ENCODE measurements around the gene SIGLEC5. TPM values are rescaled to one million over a fixed set of nuclear protein-coding genes. Genes with fewer than 3 reads are reported as not detected.
"Not testable (repeated sequence)": the region's sequence is repeated elsewhere in the genome, so short reads cannot be mapped to it uniquely, and the experiment has no call there.

SIGLEC5 gene, protein sequence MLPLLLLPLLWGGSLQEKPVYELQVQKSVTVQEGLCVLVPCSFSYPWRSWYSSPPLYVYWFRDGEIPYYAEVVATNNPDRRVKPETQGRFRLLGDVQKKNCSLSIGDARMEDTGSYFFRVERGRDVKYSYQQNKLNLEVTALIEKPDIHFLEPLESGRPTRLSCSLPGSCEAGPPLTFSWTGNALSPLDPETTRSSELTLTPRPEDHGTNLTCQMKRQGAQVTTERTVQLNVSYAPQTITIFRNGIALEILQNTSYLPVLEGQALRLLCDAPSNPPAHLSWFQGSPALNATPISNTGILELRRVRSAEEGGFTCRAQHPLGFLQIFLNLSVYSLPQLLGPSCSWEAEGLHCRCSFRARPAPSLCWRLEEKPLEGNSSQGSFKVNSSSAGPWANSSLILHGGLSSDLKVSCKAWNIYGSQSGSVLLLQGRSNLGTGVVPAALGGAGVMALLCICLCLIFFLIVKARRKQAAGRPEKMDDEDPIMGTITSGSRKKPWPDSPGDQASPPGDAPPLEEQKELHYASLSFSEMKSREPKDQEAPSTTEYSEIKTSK
- polyA plus RNA-seq (2013, experiment 1 of 2), result not detected
- not detected for polyA plus RNA-seq (2013, experiment 2 of 2)

GRCh38 chr19:51630315-51630714 is at the start of gene SIGLEC5:
Gene SIGLEC5 (minus strand): TSS chr19:51630401. CDS start chr19:51630335, 66 bp downstream.
- H2BK120ac ChIP-seq (ENCODE audit: low read depth, low read length); H3K4me2 ChIP-seq (ENCODE audit: insufficient read depth, low read length, poor library complexity, severe bottlenecking); H3K36me3 ChIP-seq (replicated peaks in 1 of 2; ENCODE audit: control insufficient read depth in 2 of 2, insufficient read depth in 2 of 2, low read length in 2 of 2); H3K27ac ChIP-seq (replicated peaks; ENCODE audit: low read length); H3K23ac ChIP-seq (ENCODE audit: low read depth, low read length, poor library complexity); H2BK15ac ChIP-seq (ENCODE audit: low read length); H3K9ac ChIP-seq (ENCODE audit: low read depth, low read length, poor library complexity); H3K4ac ChIP-seq (ENCODE audit: low read length); H2BK12ac ChIP-seq (ENCODE audit: low read length); DNase-seq (ENCODE audit: low spot score); H3K4me3 ChIP-seq (ENCODE audit: low read length in 2 of 2); H3K79me1 ChIP-seq (ENCODE audit: low read depth, low read length); H3K18ac ChIP-seq (ENCODE audit: low read length); H2AK5ac ChIP-seq (ENCODE audit: low read depth, low read length); H2AFZ ChIP-seq (ENCODE audit: low read length); H4K91ac ChIP-seq (ENCODE audit: low read depth, low read length, poor library complexity); H4K8ac ChIP-seq (ENCODE audit: low read depth, low read length); H3K14ac ChIP-seq (ENCODE audit: low read length); H2BK5ac ChIP-seq (ENCODE audit: low read length); H3K4me1 ChIP-seq (ENCODE audit: control insufficient read depth in 2 of 2, insufficient read depth in 1 of 2, low read depth in 1 of 2, low read length in 2 of 2): not testable (repeated sequence)
- peaks cover 0 to 25% of the 10 kb centered on the region in 2 donors for H3K9me3 ChIP-seq (replicated peaks in 1 of 2; ENCODE audit: control insufficient read depth in 2 of 2, insufficient read depth in 1 of 2, low read depth in 1 of 2, low read length in 2 of 2)
- WGBS, 2 donors (ENCODE audit: extremely low coverage in 2 of 2, insufficient read length in 2 of 2, insufficient replicate concordance in 1 of 2), result no CpG with 5 or more reads among the region's 13 CpGs
- peaks cover 0 to 34% (median 2%) of the 10 kb centered on the region in 3 experiments for H3K27me3 ChIP-seq (ENCODE audit: control insufficient read depth in 3 of 3, insufficient read depth in 3 of 3, low read depth in 1 of 3, low read length in 3 of 3)

- H3K14ac ChIP-seq (ENCODE audit: low read length), result no peak overlapping the region
- H3K4ac ChIP-seq (ENCODE audit: low read length), result no peak overlapping the region
- H3K4me1 ChIP-seq (ENCODE audit: control insufficient read depth in 2 of 2, insufficient read depth in 1 of 2, low read depth in 1 of 2, low read length in 2 of 2), result no peaks in the 10 kb centered on the region
- H3K4me2 ChIP-seq (ENCODE audit: insufficient read depth, low read length, poor library complexity, severe bottlenecking), result no peak overlapping the region
- no peak overlapping the region for H2BK12ac ChIP-seq (ENCODE audit: low read length)
- peaks cover 0 to 5% (median 0%) of the 10 kb centered on the region in 3 experiments for H3K27me3 ChIP-seq (ENCODE audit: control insufficient read depth in 3 of 3, insufficient read depth in 3 of 3, low read depth in 1 of 3, low read length in 3 of 3)
- WGBS, 2 donors (ENCODE audit: extremely low coverage in 2 of 2, insufficient read length in 2 of 2, insufficient replicate concordance in 1 of 2), result no CpG with 5 or more reads among the region's 11 CpGs
- H3K4me3 ChIP-seq (ENCODE audit: low read length in 2 of 2), result no peak overlapping the region
- H2BK5ac ChIP-seq (ENCODE audit: low read length), result no peak overlapping the region
- H4K91ac ChIP-seq (ENCODE audit: low read depth, low read length, poor library complexity), result no peak overlapping the region
- H3K9ac ChIP-seq (ENCODE audit: low read depth, low read length, poor library complexity), result no peak overlapping the region
- no peak for DNase-seq (ENCODE audit: low spot score)
- H4K8ac ChIP-seq (ENCODE audit: low read depth, low read length), result no peak overlapping the region
- no peak overlapping the region for H2AFZ ChIP-seq (ENCODE audit: low read length)
- H3K79me1 ChIP-seq (ENCODE audit: low read depth, low read length), result no peaks in the 10 kb centered on the region
- no peak overlapping the region for H3K23ac ChIP-seq (ENCODE audit: low read depth, low read length, poor library complexity)
- H3K18ac ChIP-seq (ENCODE audit: low read length), result no peak overlapping the region
- no peak overlapping the region for H3K27ac ChIP-seq (replicated peaks; ENCODE audit: low read length)
- no peak overlapping the region for H2BK120ac ChIP-seq (ENCODE audit: low read depth, low read length)
- no peaks in the 10 kb centered on the region for H3K36me3 ChIP-seq (replicated peaks in 1 of 2; ENCODE audit: control insufficient read depth in 2 of 2, insufficient read depth in 2 of 2, low read length in 2 of 2)
- no peaks in the 10 kb centered on the region for H3K9me3 ChIP-seq (replicated peaks in 1 of 2; ENCODE audit: control insufficient read depth in 2 of 2, insufficient read depth in 1 of 2, low read depth in 1 of 2, low read length in 2 of 2)
- H2BK15ac ChIP-seq (ENCODE audit: low read length), result no peak overlapping the region
- no peak overlapping the region for H2AK5ac ChIP-seq (ENCODE audit: low read depth, low read length)
Measured at GRCh38 chr19:51676566-51677083, 46.4 kb upstream of the SIGLEC5 start.

DNA sequence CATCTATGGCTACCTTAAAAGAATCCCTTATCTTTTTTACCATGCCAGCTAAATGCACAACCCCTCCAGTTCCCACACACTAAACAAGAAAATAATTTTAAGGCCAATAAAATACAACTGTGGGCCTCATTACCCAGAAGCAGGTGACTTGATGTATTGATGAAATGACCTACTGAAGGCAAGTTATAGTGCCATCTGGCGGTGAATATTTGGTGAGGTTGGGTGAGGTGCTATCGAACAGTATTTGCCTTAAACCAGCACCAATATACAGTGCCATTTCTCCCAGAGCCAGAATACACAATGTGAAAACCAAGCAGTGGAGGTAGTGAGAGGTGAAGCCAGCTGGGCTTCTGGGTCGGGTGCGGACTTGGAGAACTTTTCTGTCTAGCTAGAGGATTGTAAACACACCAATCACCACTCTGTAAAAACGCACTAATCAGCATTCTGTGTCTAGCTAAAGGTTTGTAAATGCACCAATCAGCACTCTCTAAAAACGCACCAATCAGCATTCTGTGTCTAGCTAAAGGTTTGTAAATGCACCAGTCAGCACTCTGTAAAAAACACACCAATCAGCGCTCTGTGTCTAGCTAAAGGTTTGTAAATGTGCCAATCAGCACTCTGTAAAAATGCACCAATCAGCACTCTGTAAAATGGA is 45.8 kb upstream of the SIGLEC5 start:
- H3K23ac ChIP-seq (ENCODE audit: low read depth, low read length, poor library complexity); H4K91ac ChIP-seq (ENCODE audit: low read depth, low read length, poor library complexity); H3K18ac ChIP-seq (ENCODE audit: low read length); H3K27ac ChIP-seq (replicated peaks; ENCODE audit: low read length); H2BK15ac ChIP-seq (ENCODE audit: low read length); H2BK12ac ChIP-seq (ENCODE audit: low read length); H2BK120ac ChIP-seq (ENCODE audit: low read depth, low read length); H3K27me3 ChIP-seq (ENCODE audit: control insufficient read depth in 3 of 3, insufficient read depth in 3 of 3, low read depth in 1 of 3, low read length in 3 of 3); H2AFZ ChIP-seq (ENCODE audit: low read length); H3K79me1 ChIP-seq (ENCODE audit: low read depth, low read length); H3K9me3 ChIP-seq (replicated peaks in 1 of 2; ENCODE audit: control insufficient read depth in 2 of 2, insufficient read depth in 1 of 2, low read depth in 1 of 2, low read length in 2 of 2); H3K4ac ChIP-seq (ENCODE audit: low read length); H4K8ac ChIP-seq (ENCODE audit: low read depth, low read length); H3K9ac ChIP-seq (ENCODE audit: low read depth, low read length, poor library complexity); H3K14ac ChIP-seq (ENCODE audit: low read length); H3K36me3 ChIP-seq (replicated peaks in 1 of 2; ENCODE audit: control insufficient read depth in 2 of 2, insufficient read depth in 2 of 2, low read length in 2 of 2); H2BK5ac ChIP-seq (ENCODE audit: low read length); DNase-seq (ENCODE audit: low spot score); H3K4me2 ChIP-seq (ENCODE audit: insufficient read depth, low read length, poor library complexity, severe bottlenecking); H3K4me3 ChIP-seq (ENCODE audit: low read length in 2 of 2); H2AK5ac ChIP-seq (ENCODE audit: low read depth, low read length); H3K4me1 ChIP-seq (ENCODE audit: control insufficient read depth in 2 of 2, insufficient read depth in 1 of 2, low read depth in 1 of 2, low read length in 2 of 2): not testable (repeated sequence)
- WGBS, 2 donors (ENCODE audit: extremely low coverage in 2 of 2, insufficient read length in 2 of 2, insufficient replicate concordance in 1 of 2), result no CpG with 5 or more reads among the region's 7 CpGs

- Histone ChIP-seq H3K23ac (ENCODE audit: low read depth, low read length, poor library complexity) (no peak overlapping the region), H3K9me3 (replicated peaks in 1 of 2; ENCODE audit: control insufficient read depth in 2 of 2, insufficient read depth in 1 of 2, low read depth in 1 of 2, low read length in 2 of 2) (no peaks in the 10 kb centered on the region), H3K27me3 (ENCODE audit: control insufficient read depth in 3 of 3, insufficient read depth in 3 of 3, low read depth in 1 of 3, low read length in 3 of 3) (no peaks in the 10 kb centered on the region), H2BK15ac (ENCODE audit: low read length) (no peak overlapping the region), H3K27ac (replicated peaks; ENCODE audit: low read length) (no peak overlapping the region), H2AFZ (ENCODE audit: low read length) (no peak overlapping the region), H3K79me1 (ENCODE audit: low read depth, low read length) (no peaks in the 10 kb centered on the region), H2BK120ac (ENCODE audit: low read depth, low read length) (no peak overlapping the region), H2BK5ac (ENCODE audit: low read length) (no peak overlapping the region), H2BK12ac (ENCODE audit: low read length) (no peak overlapping the region), H3K4ac (ENCODE audit: low read length) (no peak overlapping the region), H3K18ac (ENCODE audit: low read length) (no peak overlapping the region), H4K8ac (ENCODE audit: low read depth, low read length) (no peak overlapping the region), H3K36me3 (replicated peaks in 1 of 2; ENCODE audit: control insufficient read depth in 2 of 2, insufficient read depth in 2 of 2, low read length in 2 of 2) (no peaks in the 10 kb centered on the region), H3K4me1 (ENCODE audit: control insufficient read depth in 2 of 2, insufficient read depth in 1 of 2, low read depth in 1 of 2, low read length in 2 of 2) (no peaks in the 10 kb centered on the region), H2AK5ac (ENCODE audit: low read depth, low read length) (no peak overlapping the region), H3K14ac (ENCODE audit: low read length) (no peak overlapping the region), H3K4me3 (ENCODE audit: low read length in 2 of 2) (no peak overlapping the region), H3K9ac (ENCODE audit: low read depth, low read length, poor library complexity) (no peak overlapping the region), H3K4me2 (ENCODE audit: insufficient read depth, low read length, poor library complexity, severe bottlenecking) (no peak overlapping the region), H4K91ac (ENCODE audit: low read depth, low read length, poor library complexity) (no peak overlapping the region)
- no peak for DNase-seq (ENCODE audit: low spot score)
- WGBS, 2 donors (ENCODE audit: extremely low coverage in 2 of 2, insufficient read length in 2 of 2, insufficient replicate concordance in 1 of 2), result no CpG with 5 or more reads among the region's 3 CpGs
Measured at GRCh38 chr19:51668216-51668615, 38.0 kb upstream of the SIGLEC5 start.

Measured in neuronal stem cell (in vitro differentiated cells).